Panc1 (cell line): ENCODE results near the gene DDB1. TPM values are rescaled to one million over a fixed set of nuclear protein-coding genes. Genes with fewer than 3 reads are reported as not detected.

Source experiments
- ATAC-seq: fragments of 200-7000 bp; cut with Tn5 transposase; 2 replicates; pipeline ENCODE4 v1.9.1; 2020; ENCODE audit warnings: mild to moderate bottlenecking, moderate library complexity
- BruUV-seq: library from RNA; stranded (reverse); fragments of 400-500 nt; replicated peaks from 2 replicates; lab custom pipeline; 2021; lab: Mats Ljungman, UMichigan
- CTCF ChIA-PET: fragments of 300-600 bp; sonication (Branson Sonifier 250); formaldehyde crosslinking; loops from one replicate; lab custom pipeline; 2022; ENCODE audit warnings: antibody characterized with exemption; lab: Charles Lee
- POLR2A ChIA-PET: fragments of 300-600 bp; sonication (Branson Sonifier 250); formaldehyde crosslinking; loops from one replicate; lab custom pipeline; 2022; ENCODE audit warnings: antibody characterized with exemption; lab: Charles Lee
- DNase-seq: peaks from one replicate; pipeline ENCODE4 v3.0.0-alpha.2; 2010; ENCODE audit warnings: low read depth, low spot score
- H3K27ac ChIP-seq: 2 replicates; pipeline ENCODE4 v1.5.1; 2011; ENCODE audit warnings: mild to moderate bottlenecking, low read length, inconsistent platforms
- H3K27me3 ChIP-seq: fragments of 200-500 bp; sonication (Bioruptor generic); 2 replicates; pipeline ENCODE4 v1.6.0; 2014; ENCODE audit warnings: low read length, inconsistent platforms; ENCODE audit not compliant: control insufficient read depth, insufficient read depth
- H3K36me3 ChIP-seq: fragments of 200-500 bp; sonication (Bioruptor generic); 2 replicates; pipeline ENCODE4 v1.5.1; 2014; ENCODE audit warnings: inconsistent platforms, mild to moderate bottlenecking, low read length, moderate library complexity; ENCODE audit not compliant: control insufficient read depth, insufficient read depth
- H3K4me1 ChIP-seq: 2 replicates; pipeline ENCODE4 v1.5.1; 2011; ENCODE audit warnings: inconsistent platforms, mild to moderate bottlenecking, low read length, moderate library complexity; ENCODE audit not compliant: control insufficient read depth, insufficient read depth
- H3K4me3 ChIP-seq, 2 experiments: 2 replicates each; pipeline ENCODE4 v1.5.1; 2011 to 2012; ENCODE audit warnings: low read depth in 2 of 2, low read length in 2 of 2, mild to moderate bottlenecking in 2 of 2, inconsistent platforms in 1 of 2, moderate library complexity in 1 of 2
- H3K9me3 ChIP-seq: fragments of 200-500 bp; sonication (Bioruptor generic); 2 replicates; pipeline ENCODE4 v1.5.1; 2014; ENCODE audit warnings: low read depth, mild to moderate bottlenecking, inconsistent platforms, low read length, moderate library complexity; ENCODE audit not compliant: control insufficient read depth, insufficient read depth
- CTCF ChIP-seq: fragments of 450-650 bp; IDR thresholded peaks from 2 replicates; pipeline ENCODE4 v1.5.1; 2017; ENCODE audit warnings: mild to moderate bottlenecking
- POLR2AphosphoS5 ChIP-seq: IDR thresholded peaks from 2 replicates; pipeline ENCODE4 v1.6.1; 2012; ENCODE audit warnings: mild to moderate bottlenecking, low read depth, low read length, moderate library complexity
- REST ChIP-seq, 2 experiments: IDR thresholded peaks; 2 replicates each; pipeline ENCODE4 v1.6.1; 2011 to 2012; ENCODE audit warnings: low read depth in 2 of 2, control low read depth in 1 of 2, low read length in 1 of 2, mild to moderate bottlenecking in 1 of 2, moderate library complexity in 1 of 2; ENCODE audit not compliant: insufficient read depth in 1 of 2
- SIN3A ChIP-seq: IDR thresholded peaks from 2 replicates; pipeline ENCODE4 v1.6.1; 2012; ENCODE audit warnings: low read depth, mild to moderate bottlenecking, low read length, moderate library complexity, borderline replicate concordance; ENCODE audit not compliant: insufficient read depth
- TCF7L2 ChIP-seq: IDR thresholded peaks from 2 replicates; pipeline ENCODE4 v1.6.1; 2011; ENCODE audit warnings: mild to moderate bottlenecking, low read depth, low read length, inconsistent platforms
- in situ Hi-C: cut with HindIII; loops from 2 replicates; pipeline ENCODE4 v1.10.0; 2016; ENCODE audit warnings: low sequenced_read_pairs, low pct_unique_long_range_greater_than_20kb
- intact Hi-C: fragments of 100-400 bp; cut with micrococcal nuclease; formaldehyde crosslinking; loops from one replicate; pipeline ENCODE4 v1.10.0; 2022; ENCODE audit not compliant: unreplicated experiment
- total RNA-seq: library from RNA; stranded (reverse); gene quantifications from one replicate; pipeline ENCODE4 v1.2.1, GENCODE V29; 2021; ENCODE audit not compliant: unreplicated experiment

The DDB1 gene
- total RNA-seq, 1 experiment from 2014 or later, result 217 TPM

- Histone ChIP-seq H3K9me3 (no peaks in the 10 kb centered on the region), H3K27ac (no peak overlapping the region), H3K27me3 (no peaks in the 10 kb centered on the region), H3K36me3 (peaks cover 12% of the 10 kb centered on the region; the same call in 1 of the 2 replicates), H3K4me1 (peaks cover 12% of the 10 kb centered on the region), H3K4me3 (no peak overlapping the region)
- ChIA-PET CTCF (interaction anchor here (0.6 kb wide), 1 partner anchor 158 kb away, joined by 3 read pairs; no protein-coding TSS in a partner anchor), POLR2A (interaction anchor here (0.6 to 0.7 kb wide), 2 partner anchors 21 to 1110 kb away, joined by 3 to 4 read pairs; no protein-coding TSS in a partner anchor)
- intact Hi-C loops, result no loop called here
- in situ Hi-C loops, result no loop called here
- no peak for TF ChIP-seq CTCF
- TF ChIP-seq REST (IDR thresholded peaks at IDR 0.05; ENCODE audit: insufficient read depth in 1 of 2, low read depth in 2 of 2, low read length in 1 of 2), result no peak
- no peak for TF ChIP-seq POLR2AphosphoS5
- TF ChIP-seq SIN3A, result no peak
- TF ChIP-seq TCF7L2, result no peak
- no TSS peak for BruUV-seq
- ATAC-seq (no peak), DNase-seq (no peak)
Measured at GRCh38 chr11:61359516-61359915, 26.6 kb upstream of the DDB1 start.

GRCh38 chr11:61358566-61358965 lies 25.7 kb upstream of the DDB1 start:
- Histone ChIP-seq H3K27ac (no peak overlapping the region), H3K4me3 (no peak overlapping the region), H3K4me1 (peaks cover 7% of the 10 kb centered on the region), H3K36me3 (peaks cover 3% of the 10 kb centered on the region; the same call in 1 of the 2 replicates), H3K27me3 (no peaks in the 10 kb centered on the region), H3K9me3 (no peaks in the 10 kb centered on the region)
- TF ChIP-seq REST (IDR thresholded peaks at IDR 0.05; ENCODE audit: insufficient read depth in 1 of 2, low read depth in 2 of 2, low read length in 1 of 2) (no peak), SIN3A (no peak), CTCF (no peak), POLR2AphosphoS5 (no peak), TCF7L2 (no peak)
- in situ Hi-C loops (no loop called here), intact Hi-C loops (no loop called here)
- BruUV-seq, result no TSS peak
- no peak for ATAC-seq
- DNase-seq, result no peak
- POLR2A ChIA-PET, result interaction anchor here (0.5 kb wide), 1 partner anchor 40 kb away, joined by 7 read pairs; no protein-coding TSS in a partner anchor
- CTCF ChIA-PET, result interaction anchor here (0.6 kb wide), 1 partner anchor 23 kb away, joined by 4 read pairs; no protein-coding TSS in a partner anchor
